Ovary (tissue), 3 donors: ENCODE measurements around the gene SSX2IP.

Experiments used
- POLR2A ChIP-seq: fragments of 450-650 bp; IDR thresholded peaks from one replicate; pipeline ENCODE4 v1.6.1; 2017; ENCODE audit warnings: antibody characterized with exemption, mild to moderate bottlenecking, moderate library complexity
- TF ChIP-seq, protein P1 (sequence below), 3 donors: fragments of 450-650 bp in 2 of 3; fragments of 200-600 bp in 1 of 3; IDR thresholded peaks; one replicate each; pipeline versions ENCODE4 v1.5.1 to v1.8.0; 2016 to 2022; ENCODE audit warnings: antibody characterized with exemption in 3 of 3, mild to moderate bottlenecking in 1 of 3
- donor health status: DM: no; HTN: no; CAD: no.

DNA sequence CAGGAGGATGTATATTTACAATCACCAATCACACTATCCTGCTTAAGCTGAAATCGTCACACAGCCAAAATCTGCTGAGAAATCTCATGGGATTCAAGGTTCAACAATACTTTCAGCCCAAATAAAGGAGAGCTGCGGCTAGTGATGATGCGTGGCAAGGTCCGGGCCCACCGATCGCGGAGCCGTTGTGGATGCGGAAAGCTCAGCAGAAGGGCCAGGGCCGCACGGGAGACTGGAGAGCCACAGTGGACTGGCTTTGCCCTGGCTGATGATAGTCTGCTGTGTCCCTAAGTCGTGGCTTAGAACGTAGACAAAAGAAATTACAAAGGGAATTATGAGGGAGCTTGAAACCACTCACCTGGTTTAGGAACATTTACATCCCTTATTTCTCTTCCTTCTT lies 48.0 kb upstream of the SSX2IP start:
- TF ChIP-seq POLR2A = no peak
- TF ChIP-seq, protein P1, sequence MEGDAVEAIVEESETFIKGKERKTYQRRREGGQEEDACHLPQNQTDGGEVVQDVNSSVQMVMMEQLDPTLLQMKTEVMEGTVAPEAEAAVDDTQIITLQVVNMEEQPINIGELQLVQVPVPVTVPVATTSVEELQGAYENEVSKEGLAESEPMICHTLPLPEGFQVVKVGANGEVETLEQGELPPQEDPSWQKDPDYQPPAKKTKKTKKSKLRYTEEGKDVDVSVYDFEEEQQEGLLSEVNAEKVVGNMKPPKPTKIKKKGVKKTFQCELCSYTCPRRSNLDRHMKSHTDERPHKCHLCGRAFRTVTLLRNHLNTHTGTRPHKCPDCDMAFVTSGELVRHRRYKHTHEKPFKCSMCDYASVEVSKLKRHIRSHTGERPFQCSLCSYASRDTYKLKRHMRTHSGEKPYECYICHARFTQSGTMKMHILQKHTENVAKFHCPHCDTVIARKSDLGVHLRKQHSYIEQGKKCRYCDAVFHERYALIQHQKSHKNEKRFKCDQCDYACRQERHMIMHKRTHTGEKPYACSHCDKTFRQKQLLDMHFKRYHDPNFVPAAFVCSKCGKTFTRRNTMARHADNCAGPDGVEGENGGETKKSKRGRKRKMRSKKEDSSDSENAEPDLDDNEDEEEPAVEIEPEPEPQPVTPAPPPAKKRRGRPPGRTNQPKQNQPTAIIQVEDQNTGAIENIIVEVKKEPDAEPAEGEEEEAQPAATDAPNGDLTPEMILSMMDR (IDR thresholded peaks at IDR 0.05) = no peak
